Activated naive CD8-positive, alpha-beta T cell treated with anti-CD3 and anti-CD28 coated beads, Interleukin-2, amount 10 ng/mL, durations not matched to agents 7 days and 5 days (primary cell): Measurements from ENCODE around the gene CNBP. TPM values are rescaled to one million over a fixed set of nuclear protein-coding genes. Genes with fewer than 3 reads are reported as not detected.
"Not testable (repeated sequence)": the region's sequence is repeated elsewhere in the genome, so short reads cannot be mapped to it uniquely, and the experiment has no call there.

Experiments
- ATAC-seq: fragments of 150-1000 bp; cut with Tn5 transposase; one replicate; pipeline ENCODE4 v1.10.0; 2021; ENCODE audit warnings: low read depth, moderate library complexity
- POLR2A ChIA-PET: fragments of 350-600 bp; sonication (Branson Sonifier 250); formaldehyde crosslinking; loops from one replicate; lab custom pipeline; 2021; ENCODE audit warnings: antibody characterized with exemption; lab: Charles Lee
- DNase-seq: peaks from one replicate; pipeline ENCODE4 v3.0.0; 2021
- H3K27ac Mint-ChIP-seq: one replicate; pipeline ENCODE4 v1.8.0; 2022; ENCODE audit warnings: mild to moderate bottlenecking, mixed read lengths
- H3K27me3 Mint-ChIP-seq: one replicate; pipeline ENCODE4 v1.8.0; 2022; ENCODE audit warnings: mild to moderate bottlenecking, moderate library complexity, mixed read lengths
- H3K36me3 Mint-ChIP-seq: one replicate; pipeline ENCODE4 v1.8.0; 2021; ENCODE audit warnings: mild to moderate bottlenecking, mixed read lengths
- H3K4me1 Mint-ChIP-seq: one replicate; pipeline ENCODE4 v1.8.0; 2021; ENCODE audit warnings: mixed read lengths
- H3K4me3 Mint-ChIP-seq: one replicate; pipeline ENCODE4 v1.8.0; 2022; ENCODE audit warnings: mild to moderate bottlenecking, moderate library complexity, mixed read lengths
- H3K9me3 Mint-ChIP-seq: one replicate; pipeline ENCODE4 v1.8.0; 2021; ENCODE audit warnings: mixed read lengths
- total RNA-seq, 2 experiments: library from RNA; stranded (reverse); gene quantifications; one replicate each; pipeline ENCODE4 v1.2.3, GENCODE V29; 2021

Gene CNBP
- total RNA-seq, 2 experiments from 2014 or later: 309 to 312 TPM

DNA sequence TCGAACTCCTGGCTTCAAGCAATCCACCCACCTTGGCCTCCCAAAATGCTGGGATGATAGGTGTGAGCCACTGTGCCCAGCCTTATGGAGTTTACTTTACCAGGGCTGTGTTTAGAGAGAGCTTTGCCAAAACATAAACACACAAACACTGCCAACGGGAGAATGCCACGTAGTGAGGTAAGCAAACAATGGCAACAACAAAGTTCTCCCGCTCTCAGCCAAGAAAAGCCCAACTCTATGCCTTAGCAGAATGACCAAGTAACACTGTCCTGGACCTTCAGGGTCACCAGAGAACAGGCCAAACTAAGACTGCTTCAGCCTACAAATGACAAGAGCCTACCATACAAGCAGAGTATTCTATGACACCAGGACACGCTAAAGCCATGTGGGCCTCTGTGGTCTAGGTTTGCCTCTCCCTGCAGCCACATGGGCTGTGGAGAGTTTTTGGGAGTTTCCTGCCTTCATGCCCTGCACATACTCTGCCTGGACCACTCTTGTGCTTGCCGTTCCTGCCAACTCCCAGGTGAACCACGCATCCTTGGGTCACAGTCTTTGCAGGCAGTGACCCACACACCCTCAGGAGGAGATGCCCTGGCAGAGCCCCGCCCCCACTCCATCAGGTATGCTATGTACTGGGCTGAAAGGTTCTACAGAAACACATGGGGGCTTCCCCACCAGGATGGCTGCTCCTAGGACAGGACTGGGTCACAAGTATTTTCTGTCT is 21.6 kb upstream of the CNBP start:
- Mint-ChIP-seq H3K4me1 (peaks cover 2% of the 10 kb centered on the region), H3K4me3 (no peak overlapping the region), H3K27me3 (no peaks in the 10 kb centered on the region), H3K9me3 (no peaks in the 10 kb centered on the region), H3K27ac (no peak overlapping the region), H3K36me3 (peaks cover 2% of the 10 kb centered on the region)
- no peak for DNase-seq
- POLR2A ChIA-PET: no interaction called here
- no peak for ATAC-seq

DNA sequence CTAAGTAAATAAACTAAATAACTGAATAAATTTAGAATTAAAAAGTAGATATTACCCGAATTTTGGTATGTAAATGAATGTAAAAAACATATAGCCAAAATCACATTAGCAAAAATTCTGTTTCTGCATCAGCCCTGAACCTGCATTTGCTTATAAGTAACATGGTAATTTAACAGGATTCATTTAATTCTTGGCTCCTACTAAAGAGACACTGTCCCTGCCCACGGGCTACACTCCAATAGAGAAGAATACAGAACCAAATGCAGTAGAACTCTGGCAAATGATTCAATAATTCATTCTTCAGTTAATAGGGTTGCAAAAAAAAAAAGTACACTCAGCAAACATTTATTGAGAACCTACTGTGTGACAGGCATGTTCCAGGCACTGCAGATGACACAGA is 20.8 kb upstream of the CNBP start:
- ATAC-seq (no peak), DNase-seq (no peak)
- Mint-ChIP-seq H3K4me1 (peaks cover 2% of the 10 kb centered on the region), H3K36me3 (peaks cover 6% of the 10 kb centered on the region), H3K4me3 (no peak overlapping the region), H3K9me3 (no peaks in the 10 kb centered on the region), H3K27me3 (no peaks in the 10 kb centered on the region), H3K27ac (no peak overlapping the region)
- POLR2A ChIA-PET: interaction anchor here (0.8 kb wide), 2 partner anchors 8 to 20 kb away, joined by 4 to 11 read pairs; no protein-coding TSS in a partner anchor

DNA sequence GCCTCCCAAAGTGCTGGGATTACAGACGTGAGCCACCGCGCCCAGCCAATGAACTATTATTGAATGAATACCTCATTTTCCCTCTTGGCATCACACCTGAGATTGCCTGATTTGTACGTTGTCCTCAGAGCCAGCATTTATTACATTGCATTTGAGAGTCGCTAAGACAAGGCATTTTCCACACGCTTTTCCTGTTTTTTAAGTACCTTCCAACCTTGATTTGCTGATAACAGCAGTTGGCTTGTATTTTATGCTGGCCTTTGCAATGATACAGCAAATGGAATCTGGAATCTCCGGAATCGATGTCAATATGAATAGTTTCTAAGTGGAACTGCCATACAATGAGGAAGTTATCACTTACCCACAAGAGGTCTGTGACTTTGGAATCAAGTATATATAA is 15.7 kb upstream of the CNBP start:
- H3K9me3 Mint-ChIP-seq: no peaks in the 10 kb centered on the region
- H3K27me3 Mint-ChIP-seq: no peaks in the 10 kb centered on the region
- H3K27ac Mint-ChIP-seq: no peak overlapping the region
- POLR2A ChIA-PET: no interaction called here
- ATAC-seq (no peak), DNase-seq (no peak)
- H3K4me3 Mint-ChIP-seq: no peak overlapping the region
- H3K4me1 Mint-ChIP-seq: peaks cover 8% of the 10 kb centered on the region
- peaks cover 8% of the 10 kb centered on the region for H3K36me3 Mint-ChIP-seq

DNA sequence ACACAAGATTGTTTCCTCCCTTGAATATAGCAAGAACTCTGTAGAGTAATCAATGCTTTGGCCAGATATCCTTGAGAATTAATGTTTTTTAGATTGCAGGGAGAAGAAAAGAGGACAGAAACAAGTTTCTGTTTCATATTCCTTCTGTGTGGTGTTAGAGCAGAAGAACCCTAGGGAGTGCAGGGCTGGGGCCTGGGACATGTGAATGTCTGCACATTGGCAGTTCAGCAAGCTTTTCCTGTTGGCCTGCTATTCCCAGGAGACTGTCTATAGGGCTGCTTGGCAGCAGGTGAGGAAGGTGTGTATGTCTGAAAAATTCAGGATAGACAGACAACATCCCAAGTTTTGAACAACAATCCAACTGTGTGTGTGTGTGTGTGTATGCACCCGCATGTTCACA is 13.6 kb upstream of the CNBP start:
- no peak overlapping the region for H3K27ac Mint-ChIP-seq
- ATAC-seq (no peak), DNase-seq (no peak)
- H3K27me3 Mint-ChIP-seq: no peaks in the 10 kb centered on the region
- peaks cover 8% of the 10 kb centered on the region for H3K4me1 Mint-ChIP-seq
- H3K9me3 Mint-ChIP-seq: no peaks in the 10 kb centered on the region
- peaks cover 11% of the 10 kb centered on the region for H3K36me3 Mint-ChIP-seq
- no peak overlapping the region for H3K4me3 Mint-ChIP-seq
- POLR2A ChIA-PET: no interaction called here

DNA sequence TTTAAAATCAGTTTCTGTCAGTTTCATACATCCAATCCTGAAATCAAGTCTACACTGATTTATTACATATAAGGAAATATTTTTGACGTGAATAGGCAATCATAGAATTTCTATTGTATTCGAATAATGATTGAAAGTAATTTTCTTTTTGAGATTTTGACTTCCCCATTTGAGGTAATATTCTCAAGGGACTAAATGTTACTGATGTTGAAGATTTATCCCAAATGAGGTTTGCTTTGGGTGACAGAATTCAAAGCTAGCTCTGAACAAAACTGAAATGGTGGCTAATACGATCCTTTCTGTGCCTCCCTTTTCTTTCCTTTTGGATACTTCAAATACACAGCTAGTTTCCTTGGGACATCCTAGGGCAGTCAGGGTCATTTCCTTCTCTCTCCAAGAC is 12.9 kb upstream of the CNBP start:
- Mint-ChIP-seq H3K9me3 (no peaks in the 10 kb centered on the region), H3K36me3 (peaks cover 11% of the 10 kb centered on the region), H3K4me1 (peaks cover 8% of the 10 kb centered on the region), H3K4me3 (no peak overlapping the region), H3K27ac (no peak overlapping the region), H3K27me3 (no peaks in the 10 kb centered on the region)
- ATAC-seq (no peak), DNase-seq (no peak)
- POLR2A ChIA-PET: interaction anchor here (1.1 kb wide), 1 partner anchor 13 kb away, joined by 3 read pairs; the partner anchor contains the start of gene CNBP

DNA sequence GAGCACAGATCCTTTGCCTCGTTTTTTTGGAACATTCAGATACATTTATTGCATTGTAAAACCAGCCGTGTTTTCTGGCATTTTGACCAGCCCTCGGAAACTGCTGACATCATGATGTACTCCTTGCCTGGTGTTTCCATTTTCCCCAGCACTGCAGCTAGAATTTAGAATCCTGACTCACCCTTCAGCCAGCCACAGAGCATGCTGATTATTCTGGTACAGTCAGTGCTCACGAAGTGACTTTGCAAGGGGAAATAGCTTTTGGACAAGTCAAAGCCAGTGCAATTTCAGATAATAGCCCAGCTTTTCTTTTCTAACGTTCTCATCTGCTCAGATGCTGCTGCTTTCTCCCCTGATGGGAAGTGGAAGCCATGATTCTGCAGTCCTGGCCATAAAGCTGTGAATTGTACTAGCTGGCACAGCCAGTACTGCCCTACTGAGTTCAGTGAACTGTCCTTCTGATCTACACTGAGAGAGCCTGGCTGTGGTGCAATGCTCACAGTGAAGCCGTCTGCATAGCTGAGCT is 12.1 kb upstream of the CNBP start:
- DNase-seq (no peak), ATAC-seq (no peak)
- Mint-ChIP-seq H3K4me3 (no peak overlapping the region), H3K27ac (no peak overlapping the region), H3K27me3 (no peaks in the 10 kb centered on the region), H3K36me3 (peaks cover 10% of the 10 kb centered on the region), H3K9me3 (no peaks in the 10 kb centered on the region), H3K4me1 (peaks cover 8% of the 10 kb centered on the region)
- POLR2A ChIA-PET: interaction anchor here (0.7 to 1.1 kb wide), 2 partner anchors 8 to 12 kb away, joined by 3 to 4 read pairs; partner anchors contain the start of gene CNBP

DNA sequence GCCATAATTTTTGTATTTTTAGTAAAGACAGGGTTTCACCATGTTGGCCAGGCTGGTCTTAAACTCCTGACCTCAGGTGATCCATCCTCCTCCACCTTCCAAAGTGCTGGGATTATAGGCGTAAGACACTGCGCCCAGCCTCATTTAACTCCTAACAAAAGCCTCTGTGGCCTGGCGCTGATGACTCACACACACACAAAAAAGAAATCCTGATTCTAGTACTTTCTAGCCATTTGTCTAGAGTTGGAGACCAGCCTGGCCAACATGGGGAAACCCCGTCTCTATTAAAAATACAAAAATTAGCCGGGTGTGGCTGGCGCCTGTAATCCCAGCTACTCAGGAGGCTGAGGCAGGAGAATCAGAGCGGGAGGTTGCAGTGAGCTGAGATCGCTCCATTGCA is 6.1 kb upstream of the CNBP start:
- ATAC-seq, H3K27ac Mint-ChIP-seq, H3K27me3 Mint-ChIP-seq, DNase-seq, H3K9me3 Mint-ChIP-seq, POLR2A ChIA-PET, H3K36me3 Mint-ChIP-seq, H3K4me3 Mint-ChIP-seq: not testable (repeated sequence)
- peaks cover 13% of the 10 kb centered on the region for H3K4me1 Mint-ChIP-seq

DNA sequence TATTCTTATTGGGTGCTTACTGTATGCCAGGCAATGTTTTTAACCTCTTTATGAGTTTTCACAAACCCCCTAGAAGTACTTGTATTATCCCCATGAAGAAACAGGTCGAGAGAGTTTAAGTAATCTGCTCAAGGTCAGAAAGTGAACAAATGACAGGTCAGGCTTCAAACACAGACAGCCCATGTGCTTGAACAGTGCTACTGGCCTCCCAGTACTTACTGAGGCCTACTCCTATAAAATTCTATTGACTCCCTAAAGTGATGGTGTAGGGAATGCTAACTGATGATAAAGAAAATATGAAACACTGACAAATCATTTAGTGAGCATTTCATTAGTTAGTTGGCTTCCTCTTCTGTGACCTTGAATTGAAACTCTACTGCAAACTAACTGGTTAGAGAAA is 4.2 kb upstream of the CNBP start:
- Mint-ChIP-seq H3K4me3 (no peak overlapping the region), H3K36me3 (peaks cover 2% of the 10 kb centered on the region), H3K4me1 (peaks cover 13% of the 10 kb centered on the region), H3K9me3 (no peaks in the 10 kb centered on the region), H3K27ac (peak overlapping the region; percentile 40), H3K27me3 (no peaks in the 10 kb centered on the region)
- DNase-seq (no peak), ATAC-seq (no peak)
- POLR2A ChIA-PET: no interaction called here

DNA sequence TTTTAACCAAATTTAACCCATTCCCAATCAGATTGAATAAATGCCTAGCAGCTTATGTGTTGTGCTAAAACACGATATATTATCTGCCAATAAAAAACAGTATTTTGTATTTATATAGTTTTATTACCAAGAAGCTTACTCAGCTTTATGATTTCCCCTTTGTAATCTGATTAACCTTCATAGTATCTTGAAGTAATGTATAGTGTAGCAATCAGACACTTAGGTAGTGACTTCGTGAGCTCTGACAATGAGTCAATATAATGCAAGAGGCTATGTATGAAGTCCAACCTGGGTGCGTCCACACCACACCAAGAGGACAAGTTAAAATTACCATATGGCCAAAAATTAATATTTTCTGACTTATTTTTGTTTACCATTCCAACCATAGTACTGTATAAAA is 2.1 kb upstream of the CNBP start:
- no peak overlapping the region for H3K27ac Mint-ChIP-seq
- peaks cover 16% of the 10 kb centered on the region for H3K36me3 Mint-ChIP-seq
- H3K9me3 Mint-ChIP-seq: no peaks in the 10 kb centered on the region
- H3K27me3 Mint-ChIP-seq: no peaks in the 10 kb centered on the region
- H3K4me3 Mint-ChIP-seq: peak overlapping the region; percentile 47
- POLR2A ChIA-PET: interaction anchor here (0.9 to 1.6 kb wide), 5 partner anchors 18 to 64 kb away, joined by 3 to 7 read pairs (median 3); partner anchors contain the start of gene COPG1
- no peak for ATAC-seq
- no peak for DNase-seq
- H3K4me1 Mint-ChIP-seq: peaks cover 22% of the 10 kb centered on the region

DNA sequence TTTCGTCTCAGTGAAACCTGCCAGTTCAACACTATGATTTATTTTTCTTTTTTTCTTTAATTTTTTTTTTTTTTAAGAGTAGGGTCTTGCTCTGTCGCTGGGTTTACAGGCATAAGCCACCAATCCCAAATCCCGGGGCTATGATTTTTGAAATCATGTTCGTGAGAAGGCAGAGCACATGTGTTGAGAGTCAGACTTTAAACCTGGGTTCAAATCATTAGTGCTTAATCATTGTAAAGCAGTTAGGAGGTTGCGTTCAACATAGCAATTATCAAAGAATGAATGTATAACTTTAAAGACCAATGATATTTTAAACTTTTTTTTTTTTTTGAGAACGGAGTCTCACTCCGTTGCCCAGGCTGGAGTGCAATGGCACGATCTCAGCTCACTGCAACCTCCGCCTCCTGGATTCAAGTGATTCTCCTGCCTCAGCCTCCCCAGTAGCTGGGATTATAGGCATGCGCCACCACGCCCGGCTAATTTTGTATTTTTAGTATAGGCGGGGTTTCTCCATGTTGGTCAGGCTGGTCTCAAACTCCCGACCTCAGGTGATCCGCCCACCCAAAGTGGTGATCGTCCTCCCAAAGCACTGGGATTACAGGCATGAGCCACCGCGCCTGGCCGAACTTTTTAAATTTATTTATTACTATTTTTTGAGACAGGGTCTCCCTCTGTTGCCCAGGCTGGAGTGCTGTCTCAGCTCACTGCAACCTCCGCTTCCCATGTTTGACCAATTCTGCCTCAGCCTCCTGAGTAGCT is 1.3 kb upstream of the CNBP start:
- DNase-seq, ATAC-seq, H3K27me3 Mint-ChIP-seq, H3K9me3 Mint-ChIP-seq: not testable (repeated sequence)
- Mint-ChIP-seq H3K27ac (peak overlapping the region; percentile 34), H3K4me3 (peak overlapping the region; percentile 92), H3K36me3 (peaks cover 22% of the 10 kb centered on the region), H3K4me1 (peaks cover 28% of the 10 kb centered on the region)
- POLR2A ChIA-PET: interaction anchor here (0.9 to 1.6 kb wide), 4 partner anchors 18 to 64 kb away, joined by 3 to 7 read pairs (median 4); partner anchors contain the start of gene COPG1

DNA sequence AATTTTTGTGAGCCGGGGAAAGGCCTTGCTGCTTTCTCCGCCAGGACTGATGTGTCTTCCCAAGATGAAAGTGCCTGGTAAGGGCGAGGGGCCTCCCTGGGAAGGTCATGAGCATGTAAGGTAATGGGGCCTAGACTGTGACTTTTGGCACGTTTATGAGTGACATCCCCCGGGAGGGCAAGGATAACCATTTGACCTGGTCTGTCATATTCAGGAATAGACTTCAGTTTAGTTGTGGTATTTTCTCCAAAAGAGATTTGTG is 631 bp upstream of the CNBP start:
- Mint-ChIP-seq H3K27me3 (no peaks in the 10 kb centered on the region), H3K9me3 (no peaks in the 10 kb centered on the region), H3K36me3 (peaks cover 25% of the 10 kb centered on the region), H3K4me1 (peaks cover 33% of the 10 kb centered on the region), H3K27ac (peak overlapping the region; percentile 98), H3K4me3 (peak overlapping the region; percentile 92)
- POLR2A ChIA-PET: interaction anchor here (0.8 to 6.7 kb wide), 14 partner anchors 10 to 169 kb away, joined by 3 to 86 read pairs (median 14); partner anchors contain the start of genes COPG1 and RAB43
- DNase-seq (no peak), ATAC-seq (no peak)

DNA sequence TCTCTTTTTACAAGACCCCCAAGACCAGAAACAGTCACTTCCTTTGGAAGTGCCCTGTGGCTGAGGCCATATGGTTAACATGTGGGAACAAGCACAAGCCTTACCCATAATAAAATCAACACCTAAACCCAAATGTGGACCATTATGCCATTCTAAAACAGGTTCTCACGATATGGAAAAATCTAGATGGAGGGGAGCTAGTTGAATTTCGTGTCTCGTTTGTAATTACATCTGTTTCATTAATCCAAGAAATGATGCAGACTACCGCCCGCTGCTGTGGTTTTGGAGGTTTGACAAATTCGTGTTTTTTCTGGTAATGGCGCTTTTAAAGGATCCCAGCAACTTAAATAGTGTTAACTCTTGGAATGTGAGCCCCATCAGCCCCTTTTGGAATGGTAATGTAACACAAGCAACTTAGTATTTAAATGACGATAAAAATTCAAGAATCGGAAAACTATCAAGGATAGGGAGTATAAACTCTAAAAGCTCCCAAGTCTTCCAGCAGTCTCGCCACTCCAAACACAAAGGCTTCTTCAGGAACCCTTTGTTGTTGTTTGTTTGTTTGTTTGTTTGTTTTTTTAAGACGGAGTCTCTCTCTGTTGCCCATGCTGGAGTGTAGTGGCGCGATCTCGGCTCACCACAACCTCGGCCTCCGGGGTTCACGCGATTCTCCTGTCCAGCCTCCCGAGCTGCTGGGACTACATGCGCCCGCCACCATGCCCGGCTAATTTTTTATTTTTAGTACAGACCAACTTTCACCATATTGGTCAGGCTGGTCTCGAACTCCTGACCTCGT is 1.1 kb downstream of the CNBP start:
- Mint-ChIP-seq H3K4me1 (peaks cover 41% of the 10 kb centered on the region), H3K4me3 (peak overlapping the region; percentile 92), H3K36me3 (peaks cover 31% of the 10 kb centered on the region), H3K27me3 (no peaks in the 10 kb centered on the region), H3K27ac (peak overlapping the region; percentile 98), H3K9me3 (no peaks in the 10 kb centered on the region)
- DNase-seq (no peak), ATAC-seq (no peak)
- POLR2A ChIA-PET: interaction anchor here (0.6 to 6.7 kb wide), 21 partner anchors 10 to 257 kb away, joined by 3 to 86 read pairs (median 6); partner anchors contain the start of genes CFAP92, COPG1, HMCES and IFT122

DNA sequence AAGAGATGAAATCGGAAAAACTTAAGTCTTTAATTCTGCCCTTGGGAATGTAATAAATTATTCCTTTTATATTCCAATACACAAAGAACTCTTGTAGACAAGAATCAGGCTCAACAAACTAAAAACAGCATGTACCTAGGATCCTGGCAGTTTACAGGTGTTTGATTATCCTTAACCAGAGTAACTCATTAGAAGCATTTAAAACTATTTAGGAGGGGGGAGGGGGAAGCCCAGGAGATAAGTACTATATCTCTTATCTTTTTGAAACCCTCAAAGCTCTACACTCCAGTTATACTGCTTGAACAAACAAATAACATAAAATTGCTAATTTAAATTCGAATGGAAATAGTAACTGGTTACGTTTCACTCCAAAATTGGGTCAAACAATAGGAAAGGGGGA is 1.9 kb downstream of the CNBP start:
- POLR2A ChIA-PET: interaction anchor here (1.1 to 6.7 kb wide), 12 partner anchors 9 to 134 kb away, joined by 4 to 86 read pairs (median 11); partner anchors contain the start of genes COPG1, HMCES and RAB43
- no peak for DNase-seq
- Mint-ChIP-seq H3K9me3 (no peaks in the 10 kb centered on the region), H3K27ac (peak overlapping the region; percentile 98), H3K4me3 (peak overlapping the region; percentile 92), H3K27me3 (no peaks in the 10 kb centered on the region), H3K4me1 (peaks cover 46% of the 10 kb centered on the region), H3K36me3 (peaks cover 35% of the 10 kb centered on the region)
- ATAC-seq: no peak
